Measurements from ENCODE around the gene CFAP119.

The CFAP119 gene

GRCh38 chr16:30741461-30741914 lies 20.4 kb downstream of the CFAP119 start:
- no peak overlapping the region for H4K8ac ChIP-seq (ENCODE audit: low read depth, low read length)
- no peak overlapping the region for H3K23ac ChIP-seq (ENCODE audit: low read depth, low read length, poor library complexity)
- H2AFZ ChIP-seq (ENCODE audit: low read length) = no peak overlapping the region
- H2BK12ac ChIP-seq (ENCODE audit: low read length) = no peak overlapping the region
- peak overlapping the region in 1 of 2 donors; percentile 5 for H3K4me3 ChIP-seq (ENCODE audit: low read length in 2 of 2)
- H3K36me3 ChIP-seq (replicated peaks in 1 of 2; ENCODE audit: control insufficient read depth in 2 of 2, insufficient read depth in 2 of 2, low read length in 2 of 2) = peaks cover 34 to 87% of the 10 kb centered on the region in 2 donors
- H3K9me3 ChIP-seq (replicated peaks in 1 of 2; ENCODE audit: control insufficient read depth in 2 of 2, insufficient read depth in 1 of 2, low read depth in 1 of 2, low read length in 2 of 2) = no peaks in the 10 kb centered on the region
- H2BK15ac ChIP-seq (ENCODE audit: low read length) = no peak overlapping the region
- no peak overlapping the region for H3K4me2 ChIP-seq (ENCODE audit: insufficient read depth, low read length, poor library complexity, severe bottlenecking)
- no peak overlapping the region for H3K18ac ChIP-seq (ENCODE audit: low read length)
- no peaks in the 10 kb centered on the region for H3K4me1 ChIP-seq (ENCODE audit: control insufficient read depth in 2 of 2, insufficient read depth in 1 of 2, low read depth in 1 of 2, low read length in 2 of 2)
- H3K27ac ChIP-seq (replicated peaks; ENCODE audit: low read length) = no peak overlapping the region
- peaks cover 8% of the 10 kb centered on the region for H3K79me1 ChIP-seq (ENCODE audit: low read depth, low read length)
- DNase-seq (ENCODE audit: low spot score) = no peak
- H3K4ac ChIP-seq (ENCODE audit: low read length) = no peak overlapping the region
- no peak overlapping the region for H2AK5ac ChIP-seq (ENCODE audit: low read depth, low read length)
- no peak overlapping the region for H2BK5ac ChIP-seq (ENCODE audit: low read length)
- no peak overlapping the region for H4K91ac ChIP-seq (ENCODE audit: low read depth, low read length, poor library complexity)
- H3K14ac ChIP-seq (ENCODE audit: low read length) = no peak overlapping the region
- H3K9ac ChIP-seq (ENCODE audit: low read depth, low read length, poor library complexity) = no peak overlapping the region
- H3K27me3 ChIP-seq (ENCODE audit: control insufficient read depth in 3 of 3, insufficient read depth in 3 of 3, low read depth in 1 of 3, low read length in 3 of 3) = no peaks in the 10 kb centered on the region
- no CpG with 5 or more reads among the region's 6 CpGs for WGBS, 2 donors (ENCODE audit: extremely low coverage in 2 of 2, insufficient read length in 2 of 2, insufficient replicate concordance in 1 of 2)
- H2BK120ac ChIP-seq (ENCODE audit: low read depth, low read length) = no peak overlapping the region

GRCh38 chr16:30740364-30741251 lies 21.3 kb downstream of the CFAP119 start:
- Histone ChIP-seq H3K9ac (ENCODE audit: low read depth, low read length, poor library complexity) (no peak overlapping the region), H3K23ac (ENCODE audit: low read depth, low read length, poor library complexity) (peak overlapping the region; percentile 83), H3K4ac (ENCODE audit: low read length) (no peak overlapping the region), H2BK5ac (ENCODE audit: low read length) (no peak overlapping the region), H4K8ac (ENCODE audit: low read depth, low read length) (no peak overlapping the region), H3K27me3 (ENCODE audit: control insufficient read depth in 3 of 3, insufficient read depth in 3 of 3, low read depth in 1 of 3, low read length in 3 of 3) (no peaks in the 10 kb centered on the region), H2AFZ (ENCODE audit: low read length) (no peak overlapping the region), H3K4me3 (ENCODE audit: low read length in 2 of 2) (no peak overlapping the region), H3K36me3 (replicated peaks in 1 of 2; ENCODE audit: control insufficient read depth in 2 of 2, insufficient read depth in 2 of 2, low read length in 2 of 2) (peaks cover 43 to 96% of the 10 kb centered on the region in 2 donors), H2BK12ac (ENCODE audit: low read length) (no peak overlapping the region), H3K9me3 (replicated peaks in 1 of 2; ENCODE audit: control insufficient read depth in 2 of 2, insufficient read depth in 1 of 2, low read depth in 1 of 2, low read length in 2 of 2) (no peaks in the 10 kb centered on the region), H3K27ac (replicated peaks; ENCODE audit: low read length) (no peak overlapping the region), H4K91ac (ENCODE audit: low read depth, low read length, poor library complexity) (no peak overlapping the region), H3K14ac (ENCODE audit: low read length) (no peak overlapping the region), H2BK120ac (ENCODE audit: low read depth, low read length) (no peak overlapping the region), H2AK5ac (ENCODE audit: low read depth, low read length) (no peak overlapping the region), H3K79me1 (ENCODE audit: low read depth, low read length) (peaks cover 8% of the 10 kb centered on the region), H3K4me1 (ENCODE audit: control insufficient read depth in 2 of 2, insufficient read depth in 1 of 2, low read depth in 1 of 2, low read length in 2 of 2) (no peaks in the 10 kb centered on the region), H2BK15ac (ENCODE audit: low read length) (no peak overlapping the region), H3K4me2 (ENCODE audit: insufficient read depth, low read length, poor library complexity, severe bottlenecking) (no peak overlapping the region), H3K18ac (ENCODE audit: low read length) (no peak overlapping the region)
- DNase-seq (ENCODE audit: low spot score) = no peak
- WGBS, 2 donors (ENCODE audit: extremely low coverage in 2 of 2, insufficient read length in 2 of 2, insufficient replicate concordance in 1 of 2) = no CpG with 5 or more reads among the region's 8 CpGs

GRCh38 chr16:30738984-30739951 lies 22.6 kb downstream of the CFAP119 start:
- H3K9me3 ChIP-seq (replicated peaks in 1 of 2; ENCODE audit: control insufficient read depth in 2 of 2, insufficient read depth in 1 of 2, low read depth in 1 of 2, low read length in 2 of 2) = no peaks in the 10 kb centered on the region
- no peak overlapping the region for H3K14ac ChIP-seq (ENCODE audit: low read length)
- H3K79me1 ChIP-seq (ENCODE audit: low read depth, low read length) = peaks cover 8% of the 10 kb centered on the region
- H3K4me2 ChIP-seq (ENCODE audit: insufficient read depth, low read length, poor library complexity, severe bottlenecking) = no peak overlapping the region
- no peak overlapping the region for H3K18ac ChIP-seq (ENCODE audit: low read length)
- H3K36me3 ChIP-seq (replicated peaks in 1 of 2; ENCODE audit: control insufficient read depth in 2 of 2, insufficient read depth in 2 of 2, low read length in 2 of 2) = peaks cover 45 to 90% of the 10 kb centered on the region in 2 donors
- H3K4me3 ChIP-seq (ENCODE audit: low read length in 2 of 2) = no peak overlapping the region
- H3K4me1 ChIP-seq (ENCODE audit: control insufficient read depth in 2 of 2, insufficient read depth in 1 of 2, low read depth in 1 of 2, low read length in 2 of 2) = no peaks in the 10 kb centered on the region
- H3K4ac ChIP-seq (ENCODE audit: low read length) = no peak overlapping the region
- no peak overlapping the region for H4K91ac ChIP-seq (ENCODE audit: low read depth, low read length, poor library complexity)
- H4K8ac ChIP-seq (ENCODE audit: low read depth, low read length) = no peak overlapping the region
- H2BK120ac ChIP-seq (ENCODE audit: low read depth, low read length) = no peak overlapping the region
- no peak overlapping the region for H3K27ac ChIP-seq (replicated peaks; ENCODE audit: low read length)
- H2BK15ac ChIP-seq (ENCODE audit: low read length) = no peak overlapping the region
- H2AK5ac ChIP-seq (ENCODE audit: low read depth, low read length) = no peak overlapping the region
- H3K23ac ChIP-seq (ENCODE audit: low read depth, low read length, poor library complexity) = no peak overlapping the region
- no peak overlapping the region for H2BK5ac ChIP-seq (ENCODE audit: low read length)
- no CpG with 5 or more reads among the region's 37 CpGs for WGBS, 2 donors (ENCODE audit: extremely low coverage in 2 of 2, insufficient read length in 2 of 2, insufficient replicate concordance in 1 of 2)
- DNase-seq (ENCODE audit: low spot score) = no peak
- H3K9ac ChIP-seq (ENCODE audit: low read depth, low read length, poor library complexity) = no peak overlapping the region
- no peaks in the 10 kb centered on the region for H3K27me3 ChIP-seq (ENCODE audit: control insufficient read depth in 3 of 3, insufficient read depth in 3 of 3, low read depth in 1 of 3, low read length in 3 of 3)
- no peak overlapping the region for H2AFZ ChIP-seq (ENCODE audit: low read length)
- no peak overlapping the region for H2BK12ac ChIP-seq (ENCODE audit: low read length)

Measured in neuronal stem cell (in vitro differentiated cells).